NCI-H2227 (cell line): ENCODE data around the gene PDE1C.
"Not testable (repeated sequence)": the region's sequence is repeated elsewhere in the genome, so short reads cannot be mapped to it uniquely, and the experiment has no call there.

ENCODE experiments used
- DNase-seq: peaks from one replicate; lab custom pipeline; 2025; ENCODE audit not compliant: unreplicated experiment; lab: John Stamatoyannopoulos, UW

PDE1C gene

GRCh38 chr7:31855530-31855929 lies 214.7 kb downstream of the PDE1C start:
- no peak for DNase-seq

GRCh38 chr7:31853380-31853779 lies 216.8 kb downstream of the PDE1C start:
- no peak for DNase-seq

- DNase-seq: no peak
Measured at GRCh38 chr7:31852462-31852861, 217.7 kb downstream of the PDE1C start.

- DNase-seq: no peak
Measured at GRCh38 chr7:31851119-31851518, 219.1 kb downstream of the PDE1C start.

- no peak for DNase-seq
Measured at GRCh38 chr7:31850601-31851000, 219.6 kb downstream of the PDE1C start.

- no peak for DNase-seq
Measured at GRCh38 chr7:31850066-31850465, 220.1 kb downstream of the PDE1C start.

GRCh38 chr7:31835471-31835870 lies 234.7 kb downstream of the PDE1C start:
- DNase-seq: no peak

GRCh38 chr7:31833625-31834024 lies 236.6 kb downstream of the PDE1C start:
- not testable (repeated sequence) for DNase-seq

- DNase-seq: no peak
Measured at GRCh38 chr7:31828520-31828919, 241.7 kb downstream of the PDE1C start.

GRCh38 chr7:31825576-31825975 lies 244.6 kb downstream of the PDE1C start:
- no peak for DNase-seq

- no peak for DNase-seq
Measured at GRCh38 chr7:31819031-31819430, 251.2 kb downstream of the PDE1C start.

GRCh38 chr7:31816810-31817209 lies 253.4 kb downstream of the PDE1C start:
- no peak for DNase-seq

- no peak for DNase-seq
Measured at GRCh38 chr7:31815796-31816195, 254.4 kb downstream of the PDE1C start.

GRCh38 chr7:31814187-31814586 lies 256.0 kb downstream of the PDE1C start:
- DNase-seq: no peak

- no peak for DNase-seq
Measured at GRCh38 chr7:31811650-31812461, 258.4 kb downstream of the PDE1C start.

GRCh38 chr7:31805209-31805818 lies 264.9 kb downstream of the PDE1C start:
- DNase-seq: no peak

- DNase-seq: no peak
Measured at GRCh38 chr7:31796375-31796774, 273.8 kb downstream of the PDE1C start.

GRCh38 chr7:31794851-31795344 lies 275.3 kb downstream of the PDE1C start:
- no peak for DNase-seq

- DNase-seq: no peak
Measured at GRCh38 chr7:31791881-31792280, 278.3 kb downstream of the PDE1C start.

- DNase-seq: no peak
Measured at GRCh38 chr7:31788883-31789680, 281.1 kb downstream of the PDE1C start.

GRCh38 chr7:31788445-31788844 lies 281.8 kb downstream of the PDE1C start:
- no peak for DNase-seq

- DNase-seq: no peak
Measured at GRCh38 chr7:31786326-31786725, 283.9 kb downstream of the PDE1C start.
